Measurements from ENCODE around the gene SELE.

Gene SELE

DNA sequence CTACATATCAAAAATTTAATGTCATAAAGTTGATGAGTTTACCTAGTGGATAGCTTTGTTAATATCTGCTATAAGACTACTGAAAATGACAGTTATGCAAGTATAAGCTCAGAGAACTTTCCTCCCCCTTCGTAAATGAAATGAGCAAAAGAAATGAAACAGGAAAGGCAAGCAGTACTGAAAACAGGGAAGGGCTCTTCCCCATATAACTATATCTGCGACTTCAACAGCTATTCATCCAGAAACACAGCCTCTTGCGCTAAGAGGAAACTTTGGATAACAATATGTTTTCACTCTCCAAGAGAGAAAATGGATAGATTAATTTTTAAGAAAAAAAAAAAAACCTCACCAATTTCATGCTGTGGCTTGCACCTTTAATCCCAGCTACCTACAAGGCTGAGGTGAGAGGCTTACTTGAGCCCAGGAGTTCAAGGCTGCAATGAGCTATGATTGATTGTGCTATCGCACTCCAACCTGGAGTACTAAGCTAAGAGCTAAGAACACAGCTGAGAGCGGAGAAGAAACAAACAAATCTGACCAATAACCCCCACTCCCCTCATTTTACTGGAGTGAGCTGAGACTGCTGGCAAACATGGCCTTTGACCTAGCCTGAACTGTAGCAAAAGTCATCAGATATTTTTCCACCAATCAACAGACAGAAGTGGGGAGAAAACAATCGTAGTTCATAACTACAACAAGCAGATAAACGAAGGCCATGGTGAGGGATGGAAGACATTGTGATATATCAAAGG lies 31.9 kb upstream of the SELE start:
- no peak overlapping the region for H2AFZ ChIP-seq (ENCODE audit: low read length)

DNA sequence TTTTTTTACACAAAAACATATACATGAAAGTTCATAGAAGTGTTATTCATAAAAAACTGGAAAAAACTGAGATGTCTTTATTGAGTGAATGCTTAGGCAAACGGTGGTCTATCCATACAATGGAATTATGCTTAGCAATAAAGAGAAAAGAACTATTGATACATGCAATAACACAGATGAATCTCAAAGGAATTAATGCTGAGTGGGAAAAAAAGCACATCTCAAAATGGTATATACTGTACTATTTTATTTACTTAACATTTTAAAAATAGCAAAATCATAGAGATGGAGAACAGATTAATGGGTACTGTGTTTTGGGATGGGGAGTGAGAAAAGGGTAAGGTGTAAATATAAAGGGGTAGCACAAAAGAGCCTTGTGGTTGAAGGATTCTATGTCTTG lies 31.0 kb upstream of the SELE start:
- no peak for TF ChIP-seq EZH2phosphoT487 (IDR thresholded peaks at IDR 0.05; ENCODE audit: borderline replicate concordance)
- TF ChIP-seq, protein P1, sequence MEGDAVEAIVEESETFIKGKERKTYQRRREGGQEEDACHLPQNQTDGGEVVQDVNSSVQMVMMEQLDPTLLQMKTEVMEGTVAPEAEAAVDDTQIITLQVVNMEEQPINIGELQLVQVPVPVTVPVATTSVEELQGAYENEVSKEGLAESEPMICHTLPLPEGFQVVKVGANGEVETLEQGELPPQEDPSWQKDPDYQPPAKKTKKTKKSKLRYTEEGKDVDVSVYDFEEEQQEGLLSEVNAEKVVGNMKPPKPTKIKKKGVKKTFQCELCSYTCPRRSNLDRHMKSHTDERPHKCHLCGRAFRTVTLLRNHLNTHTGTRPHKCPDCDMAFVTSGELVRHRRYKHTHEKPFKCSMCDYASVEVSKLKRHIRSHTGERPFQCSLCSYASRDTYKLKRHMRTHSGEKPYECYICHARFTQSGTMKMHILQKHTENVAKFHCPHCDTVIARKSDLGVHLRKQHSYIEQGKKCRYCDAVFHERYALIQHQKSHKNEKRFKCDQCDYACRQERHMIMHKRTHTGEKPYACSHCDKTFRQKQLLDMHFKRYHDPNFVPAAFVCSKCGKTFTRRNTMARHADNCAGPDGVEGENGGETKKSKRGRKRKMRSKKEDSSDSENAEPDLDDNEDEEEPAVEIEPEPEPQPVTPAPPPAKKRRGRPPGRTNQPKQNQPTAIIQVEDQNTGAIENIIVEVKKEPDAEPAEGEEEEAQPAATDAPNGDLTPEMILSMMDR (conservative IDR thresholded peaks at IDR 0.05; ENCODE audit: low read length): no peak
- no peaks in the 10 kb centered on the region for H3K79me2 ChIP-seq (ENCODE audit: insufficient read depth, low read length)
- no peaks in the 10 kb centered on the region for H3K9me3 ChIP-seq (ENCODE audit: insufficient read depth, low read depth, low read length)
- H3K4me1 ChIP-seq (ENCODE audit: insufficient read depth, low read length, poor library complexity, severe bottlenecking): peaks cover 12% of the 10 kb centered on the region
- no peak overlapping the region for H3K4me2 ChIP-seq (ENCODE audit: low read depth, low read length, poor library complexity, severe bottlenecking)
- no peak overlapping the region for H3K9ac ChIP-seq (ENCODE audit: low read depth, low read length, poor library complexity, severe bottlenecking)
- H3K9me2 ChIP-seq (replicated peaks; ENCODE audit: low read depth, low read length): no peaks in the 10 kb centered on the region
- no peaks in the 10 kb centered on the region for H4K20me1 ChIP-seq (ENCODE audit: insufficient read depth, low read length, poor library complexity, severe bottlenecking)
- H3K4me3 ChIP-seq (ENCODE audit: low read length, poor library complexity, severe bottlenecking): no peak overlapping the region
- no peaks in the 10 kb centered on the region for H3K36me3 ChIP-seq (ENCODE audit: insufficient read depth, low read length)
- no peaks in the 10 kb centered on the region for H3F3A ChIP-seq (ENCODE audit: low read depth)
- H3K27me3 ChIP-seq (ENCODE audit: insufficient read depth, low read length, poor library complexity, severe bottlenecking): no peaks in the 10 kb centered on the region
- no peak overlapping the region for H2AFZ ChIP-seq (ENCODE audit: low read length)

More for the DNA sequence above, 31.9 kb upstream of the SELE start:
- Histone ChIP-seq H3K79me2 (ENCODE audit: insufficient read depth, low read length) (no peaks in the 10 kb centered on the region), H3K4me1 (ENCODE audit: insufficient read depth, low read length, poor library complexity, severe bottlenecking) (peaks cover 12% of the 10 kb centered on the region), H3K4me3 (ENCODE audit: low read length, poor library complexity, severe bottlenecking) (no peak overlapping the region), H3K9ac (ENCODE audit: low read depth, low read length, poor library complexity, severe bottlenecking) (no peak overlapping the region), H3K4me2 (ENCODE audit: low read depth, low read length, poor library complexity, severe bottlenecking) (no peak overlapping the region), H3K9me3 (ENCODE audit: insufficient read depth, low read depth, low read length) (no peaks in the 10 kb centered on the region), H3K9me2 (replicated peaks; ENCODE audit: low read depth, low read length) (no peaks in the 10 kb centered on the region), H3F3A (ENCODE audit: low read depth) (no peaks in the 10 kb centered on the region), H3K36me3 (ENCODE audit: insufficient read depth, low read length) (no peaks in the 10 kb centered on the region), H3K27me3 (ENCODE audit: insufficient read depth, low read length, poor library complexity, severe bottlenecking) (no peaks in the 10 kb centered on the region), H4K20me1 (ENCODE audit: insufficient read depth, low read length, poor library complexity, severe bottlenecking) (no peaks in the 10 kb centered on the region)
- no peak for TF ChIP-seq EZH2phosphoT487 (IDR thresholded peaks at IDR 0.05; ENCODE audit: borderline replicate concordance)
- TF ChIP-seq, protein P1 (conservative IDR thresholded peaks at IDR 0.05; ENCODE audit: low read length): no peak

DNA sequence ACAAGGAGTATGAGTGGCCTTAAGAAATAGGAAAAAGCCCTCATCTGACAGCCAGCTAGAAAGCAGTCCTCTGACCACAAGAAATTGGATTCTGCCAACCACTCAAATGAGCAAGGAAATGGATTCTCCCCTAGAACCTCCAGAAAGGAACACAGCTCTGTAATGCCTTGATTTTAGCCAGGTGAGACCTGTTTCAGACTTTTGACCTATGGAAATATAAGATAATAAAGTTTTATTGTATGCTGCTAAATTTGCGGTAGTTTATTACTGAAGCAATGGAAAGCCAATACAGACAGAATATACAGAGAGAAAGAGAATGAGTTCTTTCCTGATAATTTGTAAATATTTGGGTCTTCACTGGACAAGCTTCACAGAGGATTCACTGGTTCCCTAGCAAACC lies 28.8 kb upstream of the SELE start:
- Histone ChIP-seq H2AFZ (ENCODE audit: low read length) (no peak overlapping the region), H3K9me3 (ENCODE audit: insufficient read depth, low read depth, low read length) (no peaks in the 10 kb centered on the region; the same call in 1 of the 2 replicates), H4K20me1 (ENCODE audit: insufficient read depth, low read length, poor library complexity, severe bottlenecking) (no peaks in the 10 kb centered on the region), H3K4me1 (ENCODE audit: insufficient read depth, low read length, poor library complexity, severe bottlenecking) (peaks cover 12% of the 10 kb centered on the region), H3K4me2 (ENCODE audit: low read depth, low read length, poor library complexity, severe bottlenecking) (no peak overlapping the region), H3F3A (ENCODE audit: low read depth) (no peaks in the 10 kb centered on the region), H3K9ac (ENCODE audit: low read depth, low read length, poor library complexity, severe bottlenecking) (no peak overlapping the region), H3K79me2 (ENCODE audit: insufficient read depth, low read length) (no peaks in the 10 kb centered on the region), H3K4me3 (ENCODE audit: low read length, poor library complexity, severe bottlenecking) (no peak overlapping the region), H3K9me2 (replicated peaks; ENCODE audit: low read depth, low read length) (no peaks in the 10 kb centered on the region), H3K27me3 (ENCODE audit: insufficient read depth, low read length, poor library complexity, severe bottlenecking) (no peaks in the 10 kb centered on the region), H3K36me3 (ENCODE audit: insufficient read depth, low read length) (no peaks in the 10 kb centered on the region)
- TF ChIP-seq EZH2phosphoT487 (IDR thresholded peaks at IDR 0.05; ENCODE audit: borderline replicate concordance): no peak
- TF ChIP-seq, protein P1 (conservative IDR thresholded peaks at IDR 0.05; ENCODE audit: low read length): no peak
